OCI-LY3 (cell line): ENCODE data around the gene LRRC26.

Source experiments
- CTCF ChIP-seq: fragments of 200-600, 300-600 bp; sonication (generic); IDR thresholded peaks from 2 replicates; pipeline ENCODE4 v1.5.1; 2014; ENCODE audit warnings: antibody characterized with exemption, low read length, low read depth
- EZH2phosphoT487 ChIP-seq: fragments of 200-600 bp; shearing (Covaris generic); IDR thresholded peaks from 2 replicates; pipeline ENCODE4 v1.6.1; 2018; ENCODE audit warnings: antibody characterized with exemption, mixed run types, low read depth

DNA sequence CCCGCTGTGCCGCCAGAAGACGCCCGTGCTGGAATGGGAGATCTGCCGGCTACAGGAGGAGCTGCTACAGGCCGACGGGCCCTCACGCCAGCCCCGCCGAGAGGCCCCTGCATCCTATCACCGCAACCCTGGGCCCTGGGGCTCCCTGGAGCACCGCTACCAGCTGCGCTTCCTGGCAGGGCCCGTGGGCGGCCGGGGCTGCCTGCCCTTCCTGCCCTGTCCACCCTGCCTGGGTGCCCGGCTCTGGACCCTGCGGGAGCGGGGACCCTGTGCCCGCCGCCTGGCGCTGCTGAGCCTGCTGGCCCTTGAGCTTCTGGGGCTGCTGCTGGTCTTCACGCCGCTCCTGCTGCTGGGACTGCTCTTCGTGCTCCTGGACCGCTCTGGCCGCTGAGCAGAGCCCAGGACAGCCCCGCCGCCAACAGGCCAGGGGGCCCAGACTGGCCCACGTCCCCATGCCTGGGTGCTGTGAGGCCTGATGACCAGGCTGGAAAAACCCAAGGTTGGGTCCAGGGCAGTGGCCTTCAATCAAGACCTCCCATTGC, 48.4 kb upstream of the LRRC26 start:
- TF ChIP-seq CTCF, result no peak
- TF ChIP-seq EZH2phosphoT487, result no peak
